Fibroblast of skin of back (primary cell): Measurements from ENCODE around the gene SYT11.
"Not testable (repeated sequence)": the region's sequence is repeated elsewhere in the genome, so short reads cannot be mapped to it uniquely, and the experiment has no call there.

Source experiments
- DNase-seq: peaks from one replicate; pipeline ENCODE4 v3.0.0-alpha.2; 2013

SYT11 gene

DNA sequence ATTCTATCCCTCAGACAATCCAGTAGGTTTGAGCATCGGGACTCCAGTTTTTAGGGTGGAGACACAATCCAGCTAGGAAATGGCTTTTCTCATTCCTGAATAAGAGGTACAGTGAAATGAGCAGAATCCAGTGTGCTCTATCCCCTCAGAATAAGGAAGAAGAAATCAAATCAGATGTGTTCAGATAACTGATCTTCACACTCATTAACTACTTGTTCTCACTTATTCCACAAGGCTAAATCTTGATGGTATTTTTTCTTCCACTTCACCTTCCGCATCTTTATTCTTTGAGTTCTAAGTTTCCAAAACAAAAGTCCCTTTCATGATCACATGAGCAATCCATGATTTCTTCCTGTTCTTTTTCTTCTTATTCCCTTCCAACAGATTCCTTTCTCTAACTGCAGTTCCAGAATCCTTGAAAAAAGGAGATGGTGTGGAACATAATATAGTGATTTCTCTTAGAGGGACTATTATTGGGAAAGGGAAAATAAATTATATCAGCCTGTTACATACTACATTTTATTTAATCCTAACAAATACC is 1.7 kb downstream of the SYT11 start:
- DNase-seq = no peak

DNA sequence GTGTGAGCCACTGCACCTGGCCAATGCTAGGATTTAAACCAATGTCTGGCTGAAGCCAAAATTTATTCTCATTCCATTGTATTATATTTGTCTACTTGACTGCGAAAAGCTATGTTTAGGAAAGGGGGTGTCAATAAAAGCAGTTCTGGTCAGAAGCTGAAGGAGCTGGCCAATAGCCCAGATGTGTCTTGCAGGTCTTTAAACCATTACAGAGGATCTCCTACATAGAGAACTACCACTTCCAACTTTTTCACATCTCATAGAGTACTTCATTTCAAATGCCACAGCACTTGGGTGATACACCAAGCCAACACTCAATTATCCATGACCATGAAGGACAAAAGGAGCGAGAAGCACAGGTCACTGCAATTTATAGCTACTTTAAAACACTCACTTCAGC is 2.5 kb downstream of the SYT11 start:
- no peak for DNase-seq

DNA sequence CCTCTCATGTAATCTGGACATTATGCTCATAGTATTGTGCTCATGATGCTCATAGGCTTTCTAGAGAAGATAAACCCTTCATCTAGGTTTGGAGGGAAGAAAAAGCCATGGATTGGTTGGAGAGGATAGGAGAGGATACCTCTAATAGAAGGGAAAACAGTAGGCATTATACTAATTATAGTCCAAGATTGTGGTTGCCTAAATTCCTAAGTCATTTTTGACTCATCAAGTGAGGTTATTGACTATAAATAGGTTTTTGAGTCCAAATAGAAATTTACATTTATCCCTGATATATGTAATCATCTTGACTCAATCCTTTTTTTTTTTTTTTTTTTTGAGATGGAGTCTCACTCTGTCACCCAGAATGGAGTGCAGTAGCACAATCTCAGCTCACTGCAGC is 5.0 kb downstream of the SYT11 start:
- DNase-seq = peak; percentile 59

DNA sequence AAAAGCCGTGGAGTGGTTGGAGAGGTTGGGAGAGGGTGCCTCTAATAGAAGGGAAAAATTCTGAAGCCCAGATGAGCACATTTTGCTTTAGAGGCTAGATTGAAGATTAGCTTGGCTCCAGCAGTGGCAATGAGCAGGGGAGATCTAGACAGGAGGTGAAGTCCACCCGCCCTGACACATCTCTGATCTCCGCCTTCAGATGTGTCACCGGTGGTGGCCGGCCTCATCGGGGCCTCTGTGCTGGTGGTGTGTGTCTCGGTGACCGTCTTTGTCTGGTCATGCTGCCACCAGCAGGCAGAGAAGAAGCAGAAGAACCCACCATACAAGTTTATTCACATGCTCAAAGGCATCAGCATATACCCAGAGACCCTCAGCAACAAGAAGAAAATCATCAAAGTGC is 8.4 kb downstream of the SYT11 start:
- DNase-seq = no peak

DNA sequence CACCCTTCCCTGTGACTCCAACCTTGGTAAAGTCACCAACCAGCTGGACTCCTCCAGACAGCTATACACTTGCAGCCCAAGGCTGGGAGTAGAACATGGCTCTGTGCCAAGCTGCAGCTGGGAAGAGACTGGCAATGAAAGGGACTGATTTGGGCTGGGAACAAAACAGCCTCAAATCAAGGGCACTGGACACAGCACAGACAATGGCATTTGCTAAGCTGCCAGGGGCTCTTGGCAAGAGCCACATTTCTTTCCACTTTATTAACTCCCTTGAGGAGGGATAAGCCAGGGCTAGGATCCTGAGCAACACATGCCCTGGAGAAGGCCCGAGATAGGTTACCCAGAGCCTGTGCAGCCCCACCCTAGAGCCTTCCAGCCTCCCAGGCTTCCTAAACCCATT is 12.0 kb downstream of the SYT11 start:
- no peak for DNase-seq

DNA sequence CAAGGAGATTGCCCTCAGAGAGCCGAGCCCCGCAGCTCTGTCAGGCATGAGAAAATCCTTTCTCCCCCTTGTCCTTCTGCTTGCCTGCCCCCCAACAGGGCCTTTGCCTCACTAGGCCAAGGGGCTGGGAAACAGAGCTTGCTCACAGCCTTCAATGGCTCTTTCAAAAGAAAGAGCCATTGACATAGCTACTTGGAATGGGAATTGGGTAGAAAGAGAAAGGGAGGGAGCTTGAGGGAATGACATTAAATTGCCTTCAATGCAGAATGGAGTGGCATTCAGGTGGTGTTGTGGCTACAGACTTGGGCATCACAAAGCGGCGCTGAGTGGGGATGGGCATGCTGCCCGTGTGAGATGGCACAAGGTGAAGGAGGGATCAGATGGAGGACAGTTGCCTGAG is 13.2 kb downstream of the SYT11 start:
- DNase-seq = no peak

DNA sequence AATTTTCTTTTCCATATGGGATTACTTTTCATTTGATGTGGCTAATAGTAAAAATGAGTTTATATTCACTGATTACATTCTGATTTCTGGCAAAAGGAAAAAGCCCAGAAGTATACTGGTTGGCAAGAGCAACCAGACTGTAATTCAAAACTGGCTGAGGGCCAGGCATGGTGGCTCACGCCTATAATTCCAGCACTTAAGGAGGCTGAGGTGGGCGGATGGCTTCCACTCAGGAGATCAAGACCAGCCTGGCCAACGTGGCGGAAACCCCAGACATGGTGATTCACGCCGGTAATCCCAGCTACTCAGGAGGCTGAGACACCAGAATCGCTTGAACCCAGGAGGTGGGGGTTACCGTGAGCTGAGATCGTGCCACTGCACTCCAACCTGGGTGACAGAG is 14.5 kb downstream of the SYT11 start:
- DNase-seq = no peak

DNA sequence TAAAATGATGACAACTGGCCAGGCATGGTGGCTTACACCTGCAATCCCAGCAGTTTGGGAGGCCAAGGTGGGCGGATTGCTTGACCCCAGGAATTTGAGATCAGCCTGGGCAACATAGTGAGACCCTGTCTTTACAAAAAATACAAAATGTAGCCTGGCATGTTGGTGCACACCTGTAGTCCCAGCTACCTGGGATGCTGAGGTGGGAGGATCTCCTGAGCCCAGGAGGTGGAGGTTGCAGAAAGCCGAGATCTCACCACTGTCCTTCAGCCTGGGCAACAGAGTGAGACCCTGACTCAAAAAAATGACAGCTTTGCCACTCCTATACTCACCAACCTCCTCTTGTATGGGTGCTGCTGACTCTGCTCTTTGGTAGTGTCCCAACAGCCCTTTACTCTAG is 18.6 kb downstream of the SYT11 start:
- DNase-seq = no peak

DNA sequence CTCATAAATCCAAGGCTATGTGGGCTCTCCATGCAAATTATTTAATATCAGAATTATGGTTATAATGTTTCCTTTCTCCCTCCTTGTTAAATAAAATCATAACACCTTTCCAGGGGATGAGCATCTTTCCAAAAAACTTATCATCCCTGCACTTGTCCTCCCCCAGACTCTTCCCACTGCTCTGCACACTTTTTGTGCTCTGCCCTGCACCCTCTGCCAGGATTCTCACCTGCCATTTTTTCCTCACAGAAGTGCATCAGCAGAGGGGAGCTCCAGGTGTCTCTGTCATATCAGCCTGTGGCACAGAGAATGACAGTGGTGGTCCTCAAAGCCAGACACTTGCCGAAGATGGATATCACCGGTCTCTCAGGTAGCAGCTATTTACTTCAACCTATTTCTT is 20.9 kb downstream of the SYT11 start:
- DNase-seq = no peak

DNA sequence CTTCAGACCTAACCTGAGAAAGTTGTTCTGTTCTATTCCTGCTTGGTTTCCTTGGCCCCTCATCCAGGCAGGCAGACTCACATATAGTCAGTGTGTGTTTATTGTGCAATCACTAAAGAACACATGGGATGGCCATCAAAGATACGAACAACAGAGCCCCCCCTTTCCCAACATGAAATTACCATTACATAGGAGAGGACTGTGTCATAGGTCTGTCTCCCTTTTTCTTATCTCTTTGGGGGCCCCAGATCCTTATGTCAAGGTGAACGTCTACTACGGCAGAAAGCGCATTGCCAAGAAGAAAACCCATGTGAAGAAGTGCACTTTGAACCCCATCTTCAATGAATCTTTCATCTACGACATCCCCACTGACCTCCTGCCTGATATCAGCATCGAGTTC is 21.6 kb downstream of the SYT11 start:
- DNase-seq = no peak

DNA sequence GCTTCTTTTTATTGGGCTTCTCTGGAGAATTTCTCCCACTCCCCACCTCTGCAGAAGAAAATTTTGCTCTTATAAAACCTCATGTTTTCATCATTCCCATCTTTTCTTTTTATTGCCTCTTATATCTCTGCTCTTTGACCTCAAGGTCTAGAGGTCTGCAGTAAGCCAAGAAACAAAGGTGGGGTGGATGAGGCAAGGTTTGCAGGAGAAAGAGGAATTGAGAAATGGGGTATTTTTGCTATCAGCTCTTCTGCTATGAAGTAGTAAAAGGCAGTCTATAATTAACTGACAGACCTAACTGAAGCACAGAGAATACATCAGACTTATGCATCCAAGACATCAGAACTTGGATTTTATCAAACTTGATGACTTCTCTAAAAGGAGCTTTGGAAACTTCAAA is 22.9 kb downstream of the SYT11 start:
- DNase-seq = no peak

DNA sequence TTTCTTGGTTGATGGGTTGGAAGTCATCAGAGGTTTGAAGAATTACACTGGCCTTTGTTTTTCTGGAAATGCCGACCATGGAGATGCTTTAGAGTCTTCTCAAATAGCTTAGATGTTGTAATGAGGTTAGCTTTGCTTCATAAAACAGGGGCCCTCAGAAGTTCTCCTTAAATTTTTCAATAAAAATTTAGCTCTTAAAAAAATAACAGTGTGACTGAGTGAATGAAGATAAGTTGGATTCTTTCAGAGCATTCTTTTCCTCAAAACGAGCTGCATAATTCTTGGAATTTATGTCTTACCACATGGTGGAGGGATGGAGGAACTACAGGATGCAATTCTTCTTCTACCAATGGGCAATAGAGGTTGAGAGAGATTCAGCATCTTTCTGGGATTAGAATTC is 23.4 kb downstream of the SYT11 start:
- DNase-seq = peak; percentile 35

DNA sequence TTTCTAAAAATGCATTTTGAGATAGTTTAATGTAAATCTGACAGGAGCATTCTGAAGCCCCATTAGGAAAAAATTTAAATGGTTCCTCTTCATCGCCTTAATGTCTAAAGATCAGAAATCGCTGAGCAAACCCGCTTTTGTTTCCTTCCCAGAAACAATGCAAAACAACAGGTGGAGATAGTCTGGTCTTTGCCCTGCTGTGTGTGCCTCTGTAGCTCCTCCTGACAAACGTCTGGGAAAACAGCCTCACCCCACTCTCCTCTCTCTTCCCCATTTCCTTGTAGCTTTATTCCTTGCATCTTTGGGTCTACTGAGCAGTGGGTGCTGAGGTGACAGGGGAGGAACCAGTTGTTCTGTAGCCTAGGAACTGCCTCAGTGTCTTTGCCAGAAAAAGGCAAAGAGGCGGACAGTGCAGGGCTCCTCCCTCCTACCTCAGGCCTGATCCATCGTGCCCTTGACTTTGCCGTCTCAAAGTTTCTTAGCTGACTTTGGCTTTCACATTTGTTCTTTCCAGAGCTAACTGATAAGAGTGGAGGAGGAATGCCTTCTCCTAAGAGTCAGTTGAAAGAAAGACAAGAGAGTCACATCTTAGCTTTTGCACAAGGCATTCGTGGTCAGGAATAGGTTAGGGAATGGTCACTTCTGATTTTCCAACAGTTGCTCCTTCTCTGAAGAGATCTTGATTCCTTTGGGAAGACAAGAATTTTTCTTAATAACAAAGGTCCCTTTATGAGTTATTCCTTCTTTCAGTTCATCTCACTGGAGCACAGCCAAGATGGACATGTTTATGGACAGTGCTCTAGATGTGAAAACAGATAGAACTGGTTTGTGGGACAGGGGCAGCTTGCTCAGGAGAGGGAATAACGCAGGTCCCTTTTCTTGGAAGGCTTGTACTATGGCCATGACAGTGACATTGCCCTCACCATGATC is 24.9 kb downstream of the SYT11 start:
- DNase-seq = peak; percentile 51

DNA sequence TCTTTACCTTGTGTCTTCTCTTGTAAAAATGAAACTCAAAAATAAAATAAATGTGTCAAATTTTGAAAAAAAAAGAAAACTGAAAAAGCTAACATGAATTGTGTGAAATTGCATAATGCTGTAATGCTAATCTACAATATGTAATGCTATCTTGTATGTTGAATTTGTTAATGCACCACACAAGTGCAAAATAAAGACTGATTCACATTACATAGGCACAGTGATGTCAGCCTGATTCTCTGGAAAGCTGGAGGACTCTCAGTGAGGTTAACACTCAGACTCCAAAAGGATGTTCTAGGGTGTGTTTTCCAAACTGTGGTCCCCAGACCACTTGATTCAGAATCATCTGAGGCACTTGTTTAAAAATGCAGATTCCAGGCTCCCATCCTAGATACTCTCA is 25.6 kb downstream of the SYT11 start:
- DNase-seq = no peak

DNA sequence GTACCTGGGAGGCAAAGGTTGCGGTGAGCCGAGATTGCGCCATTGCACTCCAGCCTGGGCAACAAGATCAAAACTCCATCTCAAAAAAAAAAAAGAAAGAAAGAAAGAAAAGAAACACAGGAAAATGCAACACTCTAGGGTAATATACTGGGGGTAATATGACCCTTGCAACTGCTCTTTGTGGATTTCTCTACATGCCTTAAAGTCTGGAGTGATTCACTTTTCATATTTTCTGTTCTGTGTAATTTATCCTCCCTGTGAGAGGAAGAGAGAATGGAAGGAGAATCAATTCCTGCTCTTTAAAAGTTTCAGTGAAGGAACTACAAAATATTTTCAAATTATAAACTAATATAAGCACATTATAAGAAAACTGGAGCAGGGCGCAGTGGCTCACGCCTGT is 29.1 kb downstream of the SYT11 start:
- DNase-seq = peak; percentile 72

DNA sequence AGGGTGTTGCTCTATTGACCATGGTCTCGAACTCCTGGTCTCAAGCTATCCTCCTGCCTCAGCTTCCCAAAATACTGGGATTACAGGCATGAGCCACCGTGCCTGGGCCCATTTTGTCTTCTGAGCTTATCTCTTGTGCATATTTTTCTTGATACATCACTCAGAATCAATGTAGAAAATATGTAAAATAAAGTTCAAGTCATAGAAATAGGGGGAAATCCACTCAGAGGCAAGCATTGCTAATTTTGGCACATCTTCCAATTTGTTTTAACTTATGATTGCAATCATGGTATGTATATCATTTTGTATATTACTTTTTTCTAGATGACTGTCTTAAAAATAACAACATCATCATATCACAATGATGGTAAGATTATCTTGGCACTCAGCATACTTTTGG is 30.2 kb downstream of the SYT11 start:
- DNase-seq = peak; percentile 83

DNA sequence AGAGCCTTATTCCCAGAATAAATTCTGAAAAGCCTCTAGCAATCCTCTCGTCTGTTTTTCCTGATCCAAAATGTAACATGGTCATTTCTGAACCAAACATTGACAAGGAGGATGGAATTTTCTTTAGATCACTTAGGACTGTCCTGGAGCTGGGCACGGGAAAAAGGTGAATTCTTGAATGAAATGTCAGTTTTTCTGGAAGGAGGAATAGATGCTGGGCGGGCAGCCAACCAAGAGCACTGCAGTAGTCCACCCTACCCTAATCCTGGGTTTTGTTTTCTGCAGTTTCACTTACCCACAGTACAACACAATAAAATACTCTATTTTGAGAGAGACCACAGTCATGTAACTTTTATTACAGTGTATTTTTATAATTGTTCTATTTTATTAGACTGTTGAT is 30.9 kb downstream of the SYT11 start:
- DNase-seq = no peak

DNA sequence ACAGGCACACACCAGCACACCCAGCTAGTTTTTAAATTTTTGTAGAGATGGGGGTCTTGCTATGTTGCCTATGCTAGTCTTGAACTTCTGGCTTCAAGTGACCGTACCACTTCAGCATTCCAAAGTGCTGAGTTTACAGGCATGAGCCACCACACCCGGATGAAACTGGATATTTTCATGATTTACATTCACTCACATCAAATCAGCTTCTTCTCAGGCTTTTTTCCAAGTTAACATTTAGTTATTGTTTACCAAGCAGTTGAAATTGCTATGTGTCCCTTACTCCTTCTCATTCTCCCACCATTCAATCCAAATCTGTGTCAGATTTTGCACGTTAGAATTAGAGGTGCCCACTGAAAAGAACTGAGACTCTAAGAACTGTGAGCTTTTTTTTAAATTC is 33.4 kb downstream of the SYT11 start:
- peak; percentile 87 for DNase-seq

DNA sequence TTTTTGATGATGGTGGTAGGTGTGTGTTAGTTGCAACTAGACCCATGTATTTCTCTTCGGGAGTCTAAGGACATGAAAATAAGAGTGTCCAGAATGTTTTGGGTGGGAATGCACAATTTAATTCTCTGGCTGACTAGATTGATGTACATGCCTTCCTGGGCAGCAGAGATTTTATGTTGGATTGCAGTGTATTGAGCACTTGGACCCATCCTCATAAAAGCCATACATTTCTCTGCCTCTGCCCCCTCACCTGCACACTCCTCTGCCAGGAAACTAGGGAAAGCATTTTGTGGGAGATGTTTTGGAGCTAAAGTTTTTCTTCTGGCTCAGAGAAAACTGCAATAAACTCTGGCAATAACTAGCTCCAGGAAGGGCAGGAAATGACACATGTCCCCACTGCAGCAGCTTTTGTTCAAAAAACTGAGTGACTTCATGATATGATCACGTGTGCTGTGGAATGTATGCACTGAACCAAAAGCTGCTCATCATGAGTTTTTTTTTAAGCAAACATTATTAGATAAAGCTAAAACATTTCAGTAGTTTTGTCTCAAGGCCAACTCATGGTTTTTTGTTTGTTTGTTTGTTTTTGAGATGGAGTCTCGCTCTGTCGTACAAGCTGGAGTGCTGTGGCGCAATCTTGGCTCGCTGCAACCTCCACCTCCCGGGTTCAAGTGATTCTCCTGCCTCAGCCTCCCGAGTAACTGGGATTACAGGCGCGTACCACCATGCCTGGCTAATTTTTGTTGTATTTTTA is 34.2 kb downstream of the SYT11 start:
- DNase-seq = peak; percentile 96

DNA sequence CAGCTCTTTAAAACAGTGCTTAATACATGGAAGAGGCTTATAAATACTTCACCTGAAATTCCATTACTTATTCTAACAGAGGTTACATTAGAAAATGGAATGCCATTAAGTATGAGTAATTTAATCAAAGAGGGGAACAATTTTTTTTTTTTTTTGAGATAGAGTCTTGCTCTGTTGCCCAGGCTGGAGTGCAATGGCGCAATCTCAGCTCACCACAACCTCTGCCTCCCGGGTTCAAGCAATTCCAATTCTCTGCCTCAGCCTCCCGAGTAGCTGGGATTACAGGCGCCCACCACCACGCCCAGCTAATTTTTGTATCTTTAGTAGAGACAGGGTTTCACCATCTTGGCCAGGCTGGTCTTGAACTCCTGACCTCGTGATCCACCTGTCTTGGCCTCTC is 36.2 kb downstream of the SYT11 start:
- not testable (repeated sequence) for DNase-seq

DNA sequence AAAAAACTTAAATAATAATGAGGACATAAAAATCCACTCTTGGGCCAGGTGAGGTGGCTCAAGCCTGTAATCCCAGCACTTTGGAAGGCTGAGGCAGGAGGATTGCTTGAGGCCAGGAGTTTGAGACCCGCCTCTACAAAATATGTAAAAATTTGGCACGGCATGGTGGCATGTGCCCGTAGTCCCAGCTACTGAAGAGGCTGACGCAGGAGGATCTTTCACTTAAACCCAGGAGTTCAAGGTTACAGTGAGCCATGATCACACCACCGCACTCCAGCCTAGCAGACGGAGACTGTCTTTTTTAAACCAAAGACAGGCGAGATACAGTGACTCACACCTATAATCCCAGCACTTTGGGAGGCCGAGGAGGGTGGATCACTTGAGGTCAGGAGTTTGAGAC is 37.1 kb downstream of the SYT11 start:
- not testable (repeated sequence) for DNase-seq

DNA sequence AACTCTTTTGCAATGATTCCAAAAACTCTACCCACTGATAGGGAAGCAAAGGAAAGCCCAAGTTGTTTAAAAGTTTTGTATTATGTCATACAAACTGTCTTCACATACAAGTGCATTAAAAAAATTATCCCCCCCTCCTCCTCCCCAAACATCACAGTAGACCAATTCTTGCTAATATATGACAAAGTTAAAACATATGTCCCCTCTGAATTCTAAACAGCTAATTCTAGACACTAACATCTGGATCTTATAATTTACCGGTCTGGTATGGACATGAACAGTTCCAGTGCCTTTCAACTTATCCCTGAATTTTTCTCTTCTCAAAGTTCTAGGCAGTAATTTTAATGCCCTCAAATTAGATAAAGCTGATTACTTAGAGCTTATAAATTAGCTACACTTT is 38.4 kb downstream of the SYT11 start:
- no peak for DNase-seq

DNA sequence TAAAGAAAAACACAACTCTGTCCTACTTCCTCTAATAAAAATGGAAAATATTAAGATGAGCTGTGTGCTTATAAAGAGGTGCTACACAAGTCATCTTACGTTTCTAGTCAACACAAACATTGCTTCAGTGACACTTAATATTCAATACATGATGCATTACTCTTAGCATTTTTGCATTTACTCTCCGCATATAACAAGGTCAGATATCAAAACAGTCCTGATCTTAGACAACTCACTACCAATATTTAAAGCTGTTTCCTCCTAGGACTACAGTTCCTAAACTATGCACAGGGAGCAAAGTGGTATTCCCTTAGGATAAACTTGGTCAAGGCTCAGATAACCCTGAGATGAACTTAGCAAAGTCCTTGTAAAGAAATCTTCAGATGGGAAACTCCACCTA is 39.5 kb downstream of the SYT11 start:
- no peak for DNase-seq

DNA sequence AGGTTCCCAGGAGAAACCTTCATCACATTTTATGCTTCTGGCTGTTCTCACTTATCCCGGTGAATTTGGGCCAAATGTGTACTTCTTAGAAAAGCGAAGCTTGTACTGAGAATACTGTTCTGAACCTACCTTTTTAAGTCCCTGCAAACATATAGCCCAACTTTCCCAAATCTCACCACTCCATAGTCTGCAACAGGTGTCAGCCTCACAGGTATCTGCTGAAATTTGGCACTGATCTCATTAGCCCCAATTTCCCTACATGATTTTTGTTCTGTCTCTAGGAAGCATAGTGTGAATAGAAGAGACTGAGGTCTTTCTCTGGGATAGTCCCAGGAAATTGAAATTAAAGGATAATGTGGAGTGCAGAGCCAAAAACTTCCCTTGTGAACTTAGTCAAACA is 40.3 kb downstream of the SYT11 start:
- DNase-seq = no peak
